ENCODE data around the gene ADORA1.

Gene ADORA1

DNA sequence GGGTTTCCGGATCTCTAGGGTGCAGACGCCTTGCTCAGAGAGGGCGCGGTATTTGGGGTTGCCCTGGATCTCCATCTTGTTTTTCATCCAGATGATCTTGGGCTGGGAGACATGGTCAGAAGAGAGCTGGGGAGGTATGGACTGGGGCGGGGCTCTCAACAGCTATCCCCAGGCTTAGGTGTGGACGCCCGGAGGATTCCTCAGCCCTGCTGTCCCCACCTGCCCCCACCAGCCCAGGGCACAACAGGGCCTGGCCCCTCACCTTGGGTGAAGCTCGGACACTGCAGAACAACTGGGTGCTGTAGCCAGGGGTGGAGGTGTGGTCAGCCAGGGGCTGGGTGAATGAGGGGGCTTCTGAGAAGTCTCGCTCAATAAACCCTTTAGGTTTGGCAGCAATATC lies 41.5 kb downstream of the ADORA1 start:
- TF ChIP-seq GATA1 (IDR thresholded peaks at IDR 0.05; ENCODE audit: low read depth, low read length) (no peak), POLR2A (IDR thresholded peaks at IDR 0.05; ENCODE audit: low read length) (no peak)
- DNase-seq: no peak

DNA sequence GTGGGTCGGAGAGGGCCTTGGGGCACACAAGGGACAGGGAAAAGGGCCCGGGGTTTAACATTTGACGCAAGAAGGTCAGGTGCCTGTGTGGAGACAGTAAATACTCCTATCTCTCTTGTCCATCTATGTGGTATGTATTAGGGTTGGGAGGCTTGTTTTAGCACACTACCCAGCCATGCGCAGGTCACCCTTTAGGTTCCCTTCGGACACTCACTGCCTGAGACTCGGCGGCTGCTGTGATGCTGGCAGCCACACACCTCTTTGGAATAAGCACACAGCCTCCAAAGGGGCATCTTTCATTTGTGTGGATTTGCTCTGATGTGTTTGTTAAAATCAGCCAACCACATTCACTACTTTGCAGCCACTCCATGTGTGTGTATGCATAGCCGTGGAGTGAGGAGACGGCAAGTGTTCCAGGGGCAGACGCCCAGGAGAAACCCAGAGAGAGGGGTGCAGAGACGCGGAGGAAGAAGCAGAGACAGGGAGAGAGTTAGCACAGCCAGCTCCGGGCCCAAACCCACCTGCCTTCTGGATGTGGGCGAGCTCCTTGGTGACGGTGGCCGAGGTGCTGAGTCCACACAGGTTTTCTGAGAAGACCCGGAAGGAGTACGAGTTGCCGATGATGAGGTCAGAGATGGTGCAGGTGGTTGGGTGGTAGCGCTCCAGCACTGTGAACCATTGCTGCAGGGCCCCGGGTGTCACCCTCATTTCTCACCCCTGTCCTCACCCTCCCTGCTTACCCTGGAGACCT lies 42.4 kb downstream of the ADORA1 start:
- no peak for DNase-seq
- no peak for TF ChIP-seq POLR2A (IDR thresholded peaks at IDR 0.05; ENCODE audit: low read length)
- no peak for TF ChIP-seq GATA1 (IDR thresholded peaks at IDR 0.05; ENCODE audit: low read depth, low read length)

DNA sequence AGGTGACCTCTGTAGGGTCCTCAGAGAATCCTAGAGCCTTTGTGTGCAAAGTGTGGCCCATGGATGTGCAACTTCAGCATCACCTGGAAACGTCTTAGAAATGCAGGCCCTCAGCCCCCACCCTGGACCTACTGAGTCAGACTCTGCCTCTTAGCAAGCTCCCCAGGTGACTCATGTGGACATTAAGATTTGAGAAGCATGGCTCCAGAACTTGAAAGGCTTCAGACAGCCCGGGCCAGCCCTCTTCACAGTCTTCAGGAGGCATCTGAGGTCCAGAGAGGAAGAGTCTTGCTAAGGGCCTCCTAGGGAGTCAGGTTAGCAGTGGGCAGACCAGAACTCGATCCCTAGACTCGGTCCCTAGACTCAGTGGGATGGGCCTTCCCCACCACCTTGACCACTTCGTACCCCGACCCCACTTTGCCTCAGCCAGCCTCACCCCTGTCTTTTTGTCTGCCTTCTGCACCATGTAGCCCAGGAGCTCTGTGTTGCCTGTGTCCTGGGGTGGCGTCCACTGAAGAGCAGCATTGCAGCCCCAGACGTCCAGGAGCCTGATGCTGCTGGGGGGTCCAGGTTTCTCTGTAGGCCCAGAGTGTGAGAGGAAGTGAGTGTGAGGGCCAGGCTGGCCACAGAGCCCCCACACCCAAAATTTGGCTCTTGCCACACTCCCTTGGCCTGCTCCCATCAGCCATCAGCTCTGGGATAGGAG lies 43.3 kb downstream of the ADORA1 start:
- TF ChIP-seq POLR2A (IDR thresholded peaks at IDR 0.05; ENCODE audit: low read length) (no peak), GATA1 (IDR thresholded peaks at IDR 0.05; ENCODE audit: low read depth, low read length) (no peak)
- DNase-seq: no peak

DNA sequence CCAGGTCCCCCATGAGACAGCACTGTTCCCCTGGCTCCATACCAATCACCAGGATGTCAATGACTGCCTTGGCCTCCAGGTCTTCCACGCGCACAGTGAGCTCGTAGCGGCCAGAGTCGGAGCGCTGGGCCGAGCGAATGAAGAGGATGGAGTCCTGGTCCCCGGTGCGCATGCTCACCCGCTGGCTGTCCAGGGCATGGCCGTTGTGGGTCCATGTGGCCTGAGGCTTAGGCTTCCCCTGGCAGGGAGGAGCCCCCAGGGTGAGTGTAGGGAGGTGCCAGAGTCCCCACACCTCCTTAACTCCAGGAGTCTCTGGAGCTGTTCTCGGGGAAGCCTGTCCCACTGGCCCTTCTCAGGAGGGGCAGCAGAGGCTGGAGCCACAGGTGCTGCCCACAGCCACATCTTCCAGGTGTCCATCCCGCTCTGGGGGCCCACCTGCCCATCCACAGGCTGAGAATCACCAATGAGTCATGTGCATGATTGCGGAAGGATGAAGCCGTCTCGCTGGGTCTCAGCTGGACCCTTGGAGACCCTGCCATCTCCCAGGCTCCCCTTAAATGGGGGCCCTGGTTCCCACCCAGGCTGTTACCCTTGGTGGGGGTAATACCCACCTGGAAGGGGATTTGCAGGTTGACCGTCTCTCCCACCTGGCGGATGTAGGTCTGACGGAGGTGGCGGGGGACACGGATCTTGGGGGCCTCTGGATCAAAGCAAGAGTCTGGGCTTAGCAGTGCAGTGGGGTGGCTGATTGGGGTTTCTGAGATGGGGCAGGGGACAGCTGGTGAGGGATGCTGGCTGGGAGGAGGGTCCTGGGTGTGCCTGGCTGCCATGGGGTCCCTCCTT lies 44.0 kb downstream of the ADORA1 start:
- no peak for DNase-seq
- no peak for TF ChIP-seq POLR2A (IDR thresholded peaks at IDR 0.05; ENCODE audit: low read length)
- TF ChIP-seq GATA1 (IDR thresholded peaks at IDR 0.05; ENCODE audit: low read depth, low read length): no peak

DNA sequence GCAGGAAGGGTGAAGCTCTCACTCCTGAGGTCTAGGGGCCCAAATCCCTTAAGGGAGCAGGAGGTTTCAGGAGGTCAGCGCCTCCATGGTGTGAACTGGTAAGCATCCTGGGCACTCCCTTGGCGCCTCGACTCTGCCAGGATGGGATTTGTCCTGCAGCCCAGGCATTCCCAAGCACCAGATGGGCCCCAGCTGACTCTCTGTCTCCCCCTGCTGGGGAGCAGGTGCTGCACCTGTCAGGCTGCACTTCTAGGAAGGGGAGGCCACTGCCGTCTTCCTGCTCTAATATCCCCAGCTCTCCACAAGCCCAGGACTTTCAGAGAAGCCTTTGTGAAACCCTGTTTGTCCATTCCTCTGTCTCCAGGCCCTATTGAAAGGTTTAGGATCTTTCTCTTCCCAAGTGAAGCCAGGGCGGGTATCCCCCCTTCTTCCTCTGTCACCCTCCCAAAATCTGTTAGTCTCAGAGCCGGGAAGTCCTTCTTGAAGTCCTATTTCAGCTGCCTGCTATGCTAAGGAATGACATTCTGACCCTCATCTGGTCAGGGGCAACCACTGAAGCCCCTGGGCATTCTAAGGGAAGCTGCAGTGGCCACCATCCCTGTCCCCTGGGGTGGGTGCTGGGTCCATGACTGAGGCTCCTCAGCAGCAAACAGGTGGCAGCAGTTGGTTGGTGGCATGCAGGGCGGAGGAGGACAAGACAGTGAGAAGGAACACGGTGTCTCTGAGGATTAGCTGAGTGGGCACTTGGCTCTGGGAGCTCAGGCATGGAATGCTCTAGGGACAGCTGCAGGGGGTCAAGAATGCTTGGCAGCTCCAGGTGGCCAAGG lies 44.9 kb downstream of the ADORA1 start:
- TF ChIP-seq POLR2A (IDR thresholded peaks at IDR 0.05; ENCODE audit: low read length) (no peak), GATA1 (IDR thresholded peaks at IDR 0.05; ENCODE audit: low read depth, low read length) (no peak)
- DNase-seq: peak; percentile 40 to 74

DNA sequence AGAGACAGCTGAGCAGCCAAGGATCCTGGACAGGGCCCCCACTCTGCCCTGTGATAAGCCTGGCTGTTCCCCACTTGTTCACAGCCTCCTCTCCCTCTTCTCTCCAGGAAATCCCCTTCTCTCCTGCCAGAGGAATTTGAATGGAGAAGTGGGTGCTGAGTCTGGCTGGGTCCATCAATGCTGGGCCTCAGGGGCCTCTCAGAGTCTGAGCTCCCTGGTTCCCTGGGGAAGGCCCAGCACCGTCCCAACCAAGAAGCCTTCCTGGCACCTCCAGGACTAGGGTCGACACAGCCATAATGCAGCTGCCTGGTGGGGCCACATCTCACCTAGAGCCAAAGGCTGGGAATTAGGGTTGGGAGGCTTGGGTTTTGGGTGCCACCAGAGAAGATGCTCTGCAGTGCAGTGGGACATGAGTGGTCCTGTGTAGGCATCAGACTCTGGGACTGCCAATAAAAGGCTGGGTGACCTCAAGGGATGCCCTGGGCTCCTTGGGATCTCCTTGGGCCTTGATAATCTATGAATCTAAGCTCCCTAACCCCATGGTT lies 45.6 kb downstream of the ADORA1 start:
- TF ChIP-seq GATA1 (IDR thresholded peaks at IDR 0.05; ENCODE audit: low read depth, low read length) (no peak), POLR2A (IDR thresholded peaks at IDR 0.05; ENCODE audit: low read length) (no peak)
- DNase-seq: no peak

DNA sequence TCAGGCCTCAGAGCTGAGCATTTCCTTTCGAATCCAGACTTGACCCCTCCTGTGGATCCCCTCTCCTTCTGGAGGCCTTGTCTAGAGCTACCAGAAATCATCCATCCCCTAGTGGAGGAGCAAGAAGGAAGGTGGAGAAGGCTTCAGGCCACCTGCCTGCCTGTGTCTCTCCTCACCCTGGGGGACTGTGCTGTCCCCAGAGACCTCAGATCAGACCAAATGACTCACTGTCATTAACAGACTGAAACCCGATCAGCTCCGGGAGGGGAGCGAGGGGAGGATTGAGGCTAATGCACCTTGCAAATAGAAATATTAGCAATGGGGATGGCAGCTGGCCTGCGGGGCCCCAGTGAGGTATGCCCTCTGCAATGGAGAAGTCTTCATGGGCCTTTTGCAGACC lies 46.0 kb downstream of the ADORA1 start:
- no peak for TF ChIP-seq POLR2A (IDR thresholded peaks at IDR 0.05; ENCODE audit: low read length)
- TF ChIP-seq GATA1 (IDR thresholded peaks at IDR 0.05; ENCODE audit: low read depth, low read length): no peak
- DNase-seq: no peak

DNA sequence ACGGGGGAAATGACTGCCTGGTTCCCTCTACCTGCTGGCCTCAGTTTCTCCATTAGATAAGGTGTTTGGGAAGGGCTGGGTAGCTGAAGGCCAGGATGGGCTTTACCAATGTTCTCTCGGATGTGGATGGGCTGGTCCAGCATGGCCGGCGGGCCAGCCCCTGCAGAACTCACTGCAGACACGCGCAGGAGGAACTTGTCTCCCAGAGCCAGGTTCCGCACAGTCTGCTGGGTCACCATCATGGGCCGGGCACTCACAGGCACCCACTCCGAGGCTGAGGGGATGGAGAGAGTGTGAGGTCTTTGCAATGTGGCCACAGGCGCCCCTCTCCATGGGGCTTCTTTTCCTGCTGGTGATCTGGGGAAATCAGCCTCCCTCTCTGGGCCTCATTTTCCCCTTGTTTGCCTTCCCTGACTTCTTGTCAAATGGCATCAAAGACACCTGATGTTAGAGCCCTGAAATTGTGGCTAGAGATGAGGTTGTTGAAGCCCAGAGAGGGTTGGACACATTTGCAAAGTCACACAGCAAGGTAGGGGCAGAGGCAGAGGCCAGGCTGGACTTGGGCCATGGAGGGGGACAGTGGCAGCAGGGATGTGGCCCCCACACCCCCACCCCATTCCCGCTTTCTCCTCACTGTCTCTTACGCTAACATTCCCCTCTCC lies 46.9 kb downstream of the ADORA1 start:
- DNase-seq: no peak
- TF ChIP-seq POLR2A (IDR thresholded peaks at IDR 0.05; ENCODE audit: low read length): no peak
- no peak for TF ChIP-seq GATA1 (IDR thresholded peaks at IDR 0.05; ENCODE audit: low read depth, low read length)

DNA sequence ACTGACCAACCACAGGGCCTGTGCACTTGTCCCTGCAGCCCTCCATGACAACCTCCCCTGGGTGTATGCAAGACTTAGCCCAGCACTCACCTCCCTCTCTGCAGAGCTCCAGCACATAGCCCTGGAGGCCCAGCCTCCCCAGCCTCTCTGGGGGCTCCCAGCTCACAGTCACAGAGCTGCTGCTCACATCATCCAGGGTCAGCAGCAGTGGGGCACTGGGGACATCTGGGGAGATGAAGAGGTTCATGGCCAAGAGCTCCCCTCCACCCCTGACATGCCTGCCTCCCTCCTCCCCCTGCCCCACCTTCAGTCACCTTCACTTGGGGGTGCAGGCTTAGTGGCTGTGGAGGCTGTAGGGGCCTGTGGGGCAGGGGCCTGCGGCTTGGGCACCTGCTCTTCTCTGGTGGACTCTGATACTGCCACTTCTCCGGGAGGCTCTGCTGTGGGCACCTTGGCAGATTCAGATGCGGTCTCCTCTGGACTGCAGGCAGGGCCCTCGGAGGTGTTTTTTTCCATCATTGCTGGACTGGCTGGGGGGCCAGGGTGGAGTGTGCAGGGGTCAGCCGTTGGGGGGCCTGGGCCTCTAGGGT lies 47.8 kb downstream of the ADORA1 start, which contains the start of gene MYBPH:
Gene MYBPH, minus strand, starts transcription at position 590 of the 590 bp plus-strand sequence. Its CDS starts 71 bp downstream, at position 519.
- no peak for DNase-seq
- TF ChIP-seq GATA1 (IDR thresholded peaks at IDR 0.05; ENCODE audit: low read depth, low read length) (no peak), POLR2A (IDR thresholded peaks at IDR 0.05; ENCODE audit: low read length) (no peak)

DNA sequence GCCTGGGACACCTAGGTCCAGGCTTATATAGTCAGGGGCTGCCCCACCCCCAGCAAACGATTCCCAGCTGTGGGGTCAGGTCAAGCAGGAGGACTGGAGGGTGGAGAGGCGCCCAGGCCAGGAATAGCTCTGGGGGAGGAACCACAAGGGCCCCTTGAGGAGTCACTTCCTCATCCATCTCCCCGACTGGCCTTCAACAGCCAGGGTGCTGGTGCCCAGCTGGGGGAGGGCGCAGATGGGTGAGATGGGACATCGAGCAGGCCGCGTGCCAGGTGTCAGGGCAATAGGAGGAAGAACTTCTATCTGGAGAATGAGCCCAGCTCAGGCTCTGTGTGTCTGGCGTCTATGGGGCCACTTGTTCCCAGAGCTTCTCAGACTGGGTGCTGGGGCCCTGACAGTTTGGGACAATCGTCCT lies 48.3 kb downstream of the ADORA1 start:
- no peak for TF ChIP-seq GATA1 (IDR thresholded peaks at IDR 0.05; ENCODE audit: low read depth, low read length)
- no peak for TF ChIP-seq POLR2A (IDR thresholded peaks at IDR 0.05; ENCODE audit: low read length)
- no peak for DNase-seq

DNA sequence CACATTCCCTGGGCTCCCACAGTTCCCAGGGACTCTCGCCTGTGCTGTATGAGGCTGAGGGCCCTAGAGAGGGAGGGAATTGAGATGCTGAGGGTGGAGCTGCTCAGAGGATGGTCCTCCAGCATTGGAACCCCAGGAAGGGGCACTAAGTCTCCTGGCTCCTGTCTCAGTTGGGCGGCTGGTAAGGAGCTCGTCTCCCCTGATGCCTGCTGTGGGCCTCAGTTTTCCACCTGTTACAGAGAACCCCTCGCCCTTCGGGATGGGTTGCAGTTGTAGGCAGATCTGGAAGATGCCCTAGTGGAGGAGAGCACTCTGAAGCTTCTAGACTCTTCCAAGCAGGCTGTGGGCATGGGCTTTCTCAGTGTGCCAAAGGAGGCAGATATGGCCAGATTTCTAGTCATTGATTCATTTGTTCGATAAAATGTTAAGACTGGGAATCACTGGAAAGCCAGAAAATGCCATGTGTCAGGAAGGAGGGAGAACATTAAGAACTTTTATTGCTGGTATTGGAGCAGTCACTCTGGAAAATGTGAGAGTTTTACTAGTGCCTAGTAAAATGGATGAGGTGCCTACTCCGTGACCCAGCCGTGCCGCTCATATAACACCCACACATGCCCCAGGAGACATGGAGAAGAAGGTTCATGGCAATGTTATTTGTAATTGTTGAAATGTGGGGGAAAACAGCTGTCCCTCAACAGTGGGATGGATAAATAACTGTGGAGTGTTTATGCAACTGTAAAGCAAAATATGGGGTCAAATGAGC lies 48.9 kb downstream of the ADORA1 start:
- no peak for TF ChIP-seq POLR2A (IDR thresholded peaks at IDR 0.05; ENCODE audit: low read length)
- no peak for TF ChIP-seq GATA1 (IDR thresholded peaks at IDR 0.05; ENCODE audit: low read depth, low read length)
- no peak for DNase-seq

DNA sequence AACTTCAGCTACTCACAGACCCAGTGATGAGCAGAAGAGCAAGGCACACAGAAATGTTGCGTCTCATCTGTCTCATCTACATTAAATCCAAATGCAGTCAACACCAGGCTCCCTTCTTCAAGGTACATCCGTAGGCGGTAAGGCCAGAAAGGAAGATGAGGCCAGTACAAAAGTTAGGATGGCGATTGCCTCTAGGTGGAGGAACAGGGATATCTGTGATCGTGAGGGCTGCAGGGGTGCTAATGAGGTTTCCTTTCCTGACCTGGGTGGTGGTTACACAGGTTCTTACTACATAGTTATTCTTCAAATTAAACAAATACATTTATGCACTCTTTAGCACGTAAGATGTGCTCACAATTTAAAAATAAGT lies 49.5 kb downstream of the ADORA1 start:
- DNase-seq: no peak
- no peak for TF ChIP-seq GATA1 (IDR thresholded peaks at IDR 0.05; ENCODE audit: low read depth, low read length)
- no peak for TF ChIP-seq POLR2A (IDR thresholded peaks at IDR 0.05; ENCODE audit: low read length)
